OCI-LY1 (cell line): ENCODE data around the gene GPSM1.

ENCODE experiments used
- EZH2 ChIP-seq: fragments of 200-600 bp; sonication (generic), shearing (Covaris generic); IDR thresholded peaks from 2 replicates; pipeline ENCODE4 v1.8.0; 2017; ENCODE audit warnings: borderline replicate concordance, mixed run types, mild to moderate bottlenecking, antibody characterized with exemption, low read length, moderate library complexity, mixed read lengths
- TF ChIP-seq, protein P1 (sequence below): fragments of 200-600 bp; sonication (generic), shearing (Covaris generic); IDR thresholded peaks from 2 replicates; pipeline ENCODE4 v1.5.1; 2017; ENCODE audit warnings: mild to moderate bottlenecking, antibody characterized with exemption, low read length, moderate library complexity, mixed read lengths

DNA sequence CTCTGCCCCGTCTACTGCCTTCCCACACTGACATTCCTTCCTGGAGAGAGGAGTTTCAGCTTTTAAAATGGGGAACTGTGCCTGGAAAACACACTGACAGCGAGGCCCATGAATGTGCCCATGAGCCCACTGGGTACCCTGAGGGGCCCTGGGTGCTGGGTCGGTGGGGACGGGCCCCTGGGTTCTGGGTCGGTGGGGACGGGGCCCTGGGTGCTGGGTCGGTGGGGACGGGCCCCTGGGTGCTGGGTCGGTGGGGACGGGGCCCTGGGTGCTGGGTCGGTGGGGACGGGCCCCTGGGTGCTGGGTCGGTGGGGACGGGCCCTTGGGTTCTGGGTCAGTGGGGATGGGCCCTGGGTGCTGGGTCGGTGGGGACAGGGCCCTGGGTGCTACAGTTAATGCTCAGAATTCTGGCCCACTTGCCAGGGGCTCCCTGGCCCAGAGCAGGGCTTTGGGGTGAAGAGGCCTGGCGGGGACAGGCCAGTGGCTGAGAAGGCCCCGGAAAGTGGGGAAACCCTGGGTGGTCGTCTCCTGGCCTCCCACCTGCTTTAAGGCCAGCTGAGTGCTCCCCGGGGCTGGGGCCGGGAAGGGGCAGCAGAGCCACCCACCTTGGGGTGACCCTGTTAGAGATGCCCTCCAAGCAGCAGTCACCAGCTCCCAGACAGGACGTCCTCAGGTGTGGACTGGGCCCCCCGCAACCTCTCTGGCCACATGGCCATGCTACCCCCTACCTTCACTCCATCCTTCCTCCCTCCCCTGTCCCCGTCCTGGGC is 2.5 kb downstream of the GPSM1 start:
- TF ChIP-seq, protein P1, sequence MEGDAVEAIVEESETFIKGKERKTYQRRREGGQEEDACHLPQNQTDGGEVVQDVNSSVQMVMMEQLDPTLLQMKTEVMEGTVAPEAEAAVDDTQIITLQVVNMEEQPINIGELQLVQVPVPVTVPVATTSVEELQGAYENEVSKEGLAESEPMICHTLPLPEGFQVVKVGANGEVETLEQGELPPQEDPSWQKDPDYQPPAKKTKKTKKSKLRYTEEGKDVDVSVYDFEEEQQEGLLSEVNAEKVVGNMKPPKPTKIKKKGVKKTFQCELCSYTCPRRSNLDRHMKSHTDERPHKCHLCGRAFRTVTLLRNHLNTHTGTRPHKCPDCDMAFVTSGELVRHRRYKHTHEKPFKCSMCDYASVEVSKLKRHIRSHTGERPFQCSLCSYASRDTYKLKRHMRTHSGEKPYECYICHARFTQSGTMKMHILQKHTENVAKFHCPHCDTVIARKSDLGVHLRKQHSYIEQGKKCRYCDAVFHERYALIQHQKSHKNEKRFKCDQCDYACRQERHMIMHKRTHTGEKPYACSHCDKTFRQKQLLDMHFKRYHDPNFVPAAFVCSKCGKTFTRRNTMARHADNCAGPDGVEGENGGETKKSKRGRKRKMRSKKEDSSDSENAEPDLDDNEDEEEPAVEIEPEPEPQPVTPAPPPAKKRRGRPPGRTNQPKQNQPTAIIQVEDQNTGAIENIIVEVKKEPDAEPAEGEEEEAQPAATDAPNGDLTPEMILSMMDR: no peak
- no peak for TF ChIP-seq EZH2
